ENCODE measurements around the gene EVI2A.
"Not testable (repeated sequence)": the region's sequence is repeated elsewhere in the genome, so short reads cannot be mapped to it uniquely, and the experiment has no call there.

The EVI2A gene

DNA sequence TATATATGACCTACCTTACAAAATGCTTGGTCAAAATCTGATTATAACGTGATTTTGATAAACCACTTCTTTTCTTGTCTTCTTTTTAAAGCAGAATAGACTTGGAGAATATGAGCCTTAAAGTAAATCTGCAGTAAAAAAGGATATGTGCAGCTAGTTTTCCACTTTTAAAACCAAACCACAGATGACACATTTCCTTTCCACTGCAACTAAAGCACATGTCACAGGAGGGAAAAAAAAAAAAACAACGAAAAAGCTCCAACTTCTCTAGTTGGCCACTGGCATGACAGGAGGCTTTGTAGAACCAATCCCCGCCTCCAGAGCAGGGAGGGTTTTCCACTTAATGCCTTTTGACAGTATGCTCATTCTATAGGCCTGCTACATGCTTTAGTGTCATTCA lies at the start of gene EVI2A:
EVI2A (minus strand) TSS at position 142 of the 400 bp plus-strand sequence. CDS start 2,609 bp downstream, outside the sequence.
- peak; percentile 72 for DNase-seq

DNA sequence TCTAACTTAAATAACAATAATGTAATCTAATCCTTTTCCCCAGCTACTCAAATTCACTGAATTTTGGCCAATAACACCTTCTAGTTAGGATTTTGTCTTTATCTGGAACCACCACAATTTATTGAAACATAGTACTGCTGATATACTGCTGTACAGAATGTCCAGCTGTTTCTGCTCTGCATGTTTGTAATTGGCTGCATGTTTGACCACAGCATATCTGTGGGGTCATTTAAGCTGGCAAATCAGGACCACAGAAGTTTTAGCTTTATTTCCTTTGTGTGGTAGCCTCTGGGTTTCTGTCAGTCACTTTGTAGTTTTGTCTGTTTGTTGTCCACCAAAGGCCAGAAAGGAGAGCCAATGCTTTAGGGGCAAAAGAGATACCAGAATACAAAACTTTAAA lies 47.8 kb upstream of the EVI2A start:
- DNase-seq = no peak

- DNase-seq = no peak
Measured at GRCh38 chr17:31366088-31366487, 44.7 kb upstream of the EVI2A start.

GRCh38 chr17:31364012-31364411 lies 42.6 kb upstream of the EVI2A start:
- DNase-seq = no peak

DNA sequence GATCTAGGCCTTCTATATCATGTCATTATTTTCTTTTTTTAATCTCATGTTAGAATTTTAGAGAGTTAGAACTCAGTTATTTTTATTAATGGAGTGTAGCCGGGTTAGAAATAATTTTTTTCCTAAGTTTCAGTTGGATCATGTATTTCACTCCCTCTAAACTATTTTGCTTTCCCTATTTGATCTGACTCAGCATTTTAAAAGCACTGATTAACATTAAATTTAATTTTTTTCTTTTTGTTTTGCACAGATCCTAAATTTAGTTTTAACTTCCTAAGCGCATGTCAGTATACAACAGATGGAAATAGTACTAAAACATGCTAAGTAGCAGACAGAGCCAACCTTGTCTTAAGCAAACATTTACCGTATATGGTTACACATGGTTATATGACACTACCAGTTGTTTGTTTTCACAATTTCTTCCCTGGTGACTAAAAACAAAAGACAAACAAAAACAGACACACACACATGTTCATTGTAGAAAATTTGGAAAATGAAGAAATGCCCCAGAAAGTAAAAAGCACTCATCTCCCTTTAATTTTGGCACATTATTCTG lies 36.5 kb upstream of the EVI2A start:
- DNase-seq = no peak

DNA sequence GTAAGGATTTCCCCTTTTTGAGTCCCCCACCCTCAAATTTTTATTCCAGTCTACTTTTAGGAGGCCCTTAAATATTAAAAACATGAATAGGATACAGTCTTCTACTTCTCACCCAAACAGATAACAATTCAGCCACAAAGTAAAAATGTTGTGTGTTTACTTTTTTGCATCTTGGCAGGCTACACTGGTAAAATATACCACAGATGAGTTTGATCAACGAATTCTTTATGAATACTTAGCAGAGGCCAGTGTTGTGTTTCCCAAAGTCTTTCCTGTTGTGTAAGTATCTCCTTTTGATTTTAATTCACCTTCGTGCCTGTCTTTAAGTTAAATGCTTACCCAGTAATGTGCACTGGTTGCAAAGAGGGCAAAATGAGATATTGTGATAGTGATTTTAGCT lies 35.7 kb upstream of the EVI2A start:
- no peak for DNase-seq

GRCh38 chr17:31355935-31356334 lies 34.5 kb upstream of the EVI2A start:
- no peak for DNase-seq

GRCh38 chr17:31349454-31349853 lies 28.0 kb upstream of the EVI2A start:
- no peak for DNase-seq

- not testable (repeated sequence) for DNase-seq
Measured at GRCh38 chr17:31345191-31345747, 23.8 kb upstream of the EVI2A start.

DNA sequence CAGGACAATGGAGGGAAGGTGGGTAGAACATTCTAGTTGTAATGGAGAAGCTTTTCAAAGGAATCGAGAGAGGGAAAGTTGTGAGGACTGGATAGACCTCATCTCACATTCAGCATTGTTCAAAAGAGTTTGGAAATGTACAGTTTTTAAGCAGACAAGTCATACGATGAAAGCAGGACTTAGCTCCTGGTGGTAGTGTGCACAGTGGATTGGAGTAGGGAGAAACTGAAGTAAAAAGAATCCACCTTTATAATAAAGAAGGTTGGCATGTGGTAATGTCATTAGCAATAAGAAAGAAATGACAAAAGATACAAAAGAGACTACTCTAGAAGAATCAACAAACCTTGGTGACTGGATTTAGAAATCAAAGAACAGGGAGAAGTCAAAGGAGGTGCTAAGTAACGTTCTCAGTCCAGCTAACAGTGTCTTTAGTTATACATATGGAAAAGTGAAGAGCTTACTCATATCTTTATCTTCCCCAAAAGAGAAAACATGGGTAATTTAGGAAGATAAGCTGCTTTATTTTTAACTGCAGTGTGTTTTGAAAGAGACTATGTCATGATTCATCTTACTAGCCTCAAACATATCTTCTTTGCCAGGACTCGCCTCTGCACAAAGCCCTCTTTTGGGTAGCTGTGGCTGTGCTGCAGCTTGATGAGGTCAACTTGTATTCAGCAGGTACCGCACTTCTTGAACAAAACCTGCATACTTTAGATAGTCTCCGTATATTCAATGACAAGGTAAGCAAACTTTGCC lies 18.7 kb upstream of the EVI2A start:
- DNase-seq = no peak

GRCh38 chr17:31329221-31329620 lies 7.8 kb upstream of the EVI2A start:
- DNase-seq = no peak

DNA sequence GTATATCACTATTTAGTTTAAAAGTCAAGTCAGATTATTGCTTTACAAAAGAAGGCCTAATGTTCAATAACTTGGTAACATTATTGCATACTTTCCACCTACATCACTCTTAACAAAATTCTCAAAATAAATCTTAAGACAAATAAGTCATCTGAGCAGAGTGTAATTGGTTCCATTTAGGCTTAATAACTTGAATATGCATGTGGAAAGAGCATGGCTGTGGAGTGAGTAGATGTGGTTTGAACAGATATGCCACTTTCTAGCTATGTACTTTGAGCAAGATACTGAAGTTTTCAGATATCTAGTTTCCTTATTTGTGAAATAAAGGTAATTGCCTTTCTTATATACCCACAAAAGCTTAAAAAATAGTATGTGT lies 6.7 kb upstream of the EVI2A start:
- no peak for DNase-seq

DNA sequence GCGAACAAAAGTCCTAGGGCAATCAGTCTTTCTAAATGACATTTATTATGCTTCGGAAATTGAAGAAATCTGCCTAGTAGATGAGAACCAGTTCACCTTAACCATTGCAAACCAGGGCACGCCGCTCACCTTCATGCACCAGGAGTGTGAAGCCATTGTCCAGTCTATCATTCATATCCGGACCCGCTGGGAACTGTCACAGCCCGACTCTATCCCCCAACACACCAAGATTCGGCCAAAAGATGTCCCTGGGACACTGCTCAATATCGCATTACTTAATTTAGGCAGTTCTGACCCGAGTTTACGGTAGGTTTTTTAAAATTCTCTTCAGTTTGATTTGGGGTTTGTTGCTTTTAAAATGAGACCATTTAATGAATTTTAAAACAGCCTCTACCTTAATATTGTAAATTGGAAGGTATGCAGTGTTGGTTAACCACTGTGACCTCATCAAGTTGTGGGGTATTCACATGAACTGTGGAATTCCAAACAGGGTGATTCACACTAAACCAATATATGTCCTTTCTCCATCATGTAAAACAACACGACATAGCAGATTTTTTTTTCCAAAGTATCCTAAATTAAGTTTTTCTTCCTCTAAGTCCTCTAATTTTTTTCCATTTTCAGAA lies 6.2 kb upstream of the EVI2A start:
- no peak for DNase-seq

DNA sequence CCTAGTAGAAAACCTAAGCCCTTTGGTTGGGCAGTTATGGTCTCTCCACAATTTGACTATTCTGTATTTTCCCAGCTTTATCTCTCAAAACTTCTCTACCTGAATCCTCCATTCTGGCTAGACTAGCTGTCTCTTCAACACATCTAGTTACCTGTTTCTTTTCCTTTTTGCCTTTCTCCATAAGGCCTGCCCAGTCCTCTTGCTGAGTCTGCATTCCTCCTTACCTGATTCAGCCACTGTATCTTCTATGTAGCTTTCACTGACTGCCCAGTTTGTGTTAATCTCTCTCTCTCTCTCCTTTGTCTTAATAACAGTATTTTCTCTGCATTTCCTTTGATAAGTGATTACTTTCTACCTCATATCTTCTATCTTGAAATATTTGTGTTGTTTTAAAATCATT lies 2.1 kb upstream of the EVI2A start:
- no peak for DNase-seq

DNA sequence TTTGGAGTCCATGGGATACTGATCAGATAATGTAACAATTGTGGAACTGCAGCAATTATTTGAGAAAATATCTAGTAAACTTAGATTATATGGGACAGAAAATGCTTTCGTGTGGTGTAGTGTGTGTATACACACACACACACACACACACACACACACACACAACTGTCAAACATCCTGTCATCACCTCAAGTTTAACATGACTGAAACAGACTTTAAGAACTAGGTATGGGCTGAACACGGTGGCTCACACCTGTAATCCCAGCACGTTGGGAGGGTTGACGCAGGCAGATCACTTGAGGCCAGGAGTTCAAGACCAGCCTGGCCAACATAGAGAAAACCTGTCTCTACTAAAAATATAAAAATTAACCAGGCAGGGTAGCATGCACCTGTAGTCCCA lies 544 bp upstream of the EVI2A start:
- no peak for DNase-seq

GRCh38 chr17:31320791-31321190 lies 631 bp downstream of the EVI2A start:
- DNase-seq = no peak

DNA sequence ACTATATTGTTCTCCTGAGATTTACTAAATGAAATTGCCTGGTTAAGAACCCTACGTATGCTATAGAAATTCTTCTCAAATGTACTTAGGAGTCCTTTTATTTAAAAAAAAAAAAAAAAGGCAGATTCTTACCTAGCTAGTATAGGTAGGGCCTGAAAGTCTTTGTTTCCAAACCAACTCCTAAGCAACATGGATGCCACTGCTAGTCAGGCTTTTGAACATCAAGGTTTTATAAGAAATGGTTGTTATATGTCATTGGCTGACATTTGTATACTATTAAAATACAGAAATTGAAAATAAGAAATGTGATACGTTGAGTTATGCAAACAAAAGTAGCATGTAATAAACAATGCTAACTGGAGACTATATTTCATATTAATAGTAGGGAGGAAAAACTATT lies 1.2 kb downstream of the EVI2A start:
- DNase-seq = no peak

- no peak for DNase-seq
Measured at GRCh38 chr17:31318851-31319661, 2.4 kb downstream of the EVI2A start.

GRCh38 chr17:31318298-31318801 lies 3.1 kb downstream of the EVI2A start:
- no peak for DNase-seq

GRCh38 chr17:31314782-31315100 lies 6.7 kb downstream of the EVI2A start:
- no peak for DNase-seq

- no peak for DNase-seq
Measured at GRCh38 chr17:31313982-31314781, 7.2 kb downstream of the EVI2A start, which contains the start of gene EVI2B. TSS of gene EVI2B (minus strand) at chr17:31314054. CDS start at chr17:31305609, 8,445 bp downstream.

DNA sequence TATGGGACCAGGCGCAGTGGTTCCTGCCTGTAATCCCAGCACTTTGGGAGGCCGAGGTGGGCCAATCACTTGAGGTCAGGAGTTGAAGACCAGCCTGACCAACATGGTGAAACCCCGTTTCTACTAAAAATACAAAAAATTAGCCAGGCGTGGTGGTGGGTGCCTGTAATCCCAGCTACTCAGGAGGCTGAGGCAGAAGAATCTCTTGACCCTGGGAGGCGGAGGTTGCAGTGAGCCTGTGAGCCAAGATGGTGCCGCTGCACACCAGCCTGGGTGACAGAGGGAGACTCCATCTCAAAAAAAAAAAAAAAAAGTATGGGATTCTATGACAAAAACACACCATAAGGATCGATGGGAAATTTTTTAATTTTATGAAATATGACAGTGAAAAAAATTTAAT lies 9.2 kb downstream of the EVI2A start:
- DNase-seq = peak; percentile 39
